ENCODE data around the gene AP2A2. TPM values are rescaled to one million over a fixed set of nuclear protein-coding genes. Genes with fewer than 3 reads are reported as not detected.

AP2A2 gene
- total and polyA plus RNA-seq, 11 donors = 20.4 to 71.4 (median 36.5) TPM

- H3K36me3 ChIP-seq = no peaks in the 10 kb centered on the region
- no peaks in the 10 kb centered on the region for H3K4me1 ChIP-seq
- ATAC-seq (no peak), DNase-seq (no peak)
- H3K9me3 ChIP-seq = no peaks in the 10 kb centered on the region
- 73 to 91% (median 83%) methylated on average over 4 to 16 of the region's 16 CpGs for WGBS, 4 donors
- no peak overlapping the region for H3K27ac ChIP-seq
- intact Hi-C loops (cut with DNase I) = no loop called here
- no peak overlapping the region for H3K4me3 ChIP-seq
- no peak for TF ChIP-seq CTCF (IDR thresholded peaks at IDR 0.05)
- TF ChIP-seq POLR2A (IDR thresholded peaks at IDR 0.05) = no peak
- H3K27me3 ChIP-seq = peaks cover 0 to 3% (median 0%) of the 10 kb centered on the region in 9 donors
Measured at GRCh38 chr11:1030086-1030485, 104.4 kb downstream of the AP2A2 start.

- Histone ChIP-seq H3K4me3 (no peak overlapping the region), H3K4me1 (no peaks in the 10 kb centered on the region), H3K27me3 (peaks cover 0 to 5% (median 0%) of the 10 kb centered on the region in 9 donors), H3K9me3 (no peaks in the 10 kb centered on the region), H3K36me3 (no peaks in the 10 kb centered on the region), H3K27ac (no peak overlapping the region)
- 66 to 80% (median 68%) methylated on average over 1 to 20 of the region's 20 CpGs for WGBS, 4 donors
- DNase-seq (no peak), ATAC-seq (no peak)
- no peak for TF ChIP-seq POLR2A (IDR thresholded peaks at IDR 0.05)
- intact Hi-C loops (cut with DNase I) = no loop called here
Measured at GRCh38 chr11:1030556-1030955, 104.9 kb downstream of the AP2A2 start.

GRCh38 chr11:1031121-1031899, 105.6 kb downstream of the AP2A2 start:
- no peaks in the 10 kb centered on the region for H3K9me3 ChIP-seq
- H3K27ac ChIP-seq = no peak overlapping the region
- 84 to 87% (median 85%) methylated on average over 21 to 30 of the region's 30 CpGs for WGBS, 4 donors
- DNase-seq (no peak), ATAC-seq (no peak)
- no peaks in the 10 kb centered on the region for H3K4me1 ChIP-seq
- intact Hi-C loops (cut with DNase I) = no loop called here
- no peaks in the 10 kb centered on the region for H3K36me3 ChIP-seq
- H3K4me3 ChIP-seq = no peak overlapping the region
- peaks cover 0 to 13% (median 2%) of the 10 kb centered on the region in 9 donors for H3K27me3 ChIP-seq
- TF ChIP-seq POLR2A (IDR thresholded peaks at IDR 0.05) = no peak
- TF ChIP-seq CTCF (IDR thresholded peaks at IDR 0.05) = no peak

GRCh38 chr11:1032310-1032891, 106.7 kb downstream of the AP2A2 start:
- intact Hi-C loops (cut with DNase I) = no loop called here
- peaks cover 0 to 4% (median 0%) of the 10 kb centered on the region in 12 donors for H3K4me1 ChIP-seq
- no peaks in the 10 kb centered on the region for H3K36me3 ChIP-seq
- peaks cover 0 to 24% (median 12%) of the 10 kb centered on the region in 9 donors for H3K27me3 ChIP-seq
- no peak for ATAC-seq
- H3K4me3 ChIP-seq = no peak overlapping the region
- WGBS, 4 donors = 96 to 97% (median 96%) methylated on average over 12 of the region's 12 CpGs
- no peak overlapping the region for H3K27ac ChIP-seq
- TF ChIP-seq POLR2A (IDR thresholded peaks at IDR 0.05) (no peak), CTCF (IDR thresholded peaks at IDR 0.05) (no peak)
- H3K9me3 ChIP-seq = no peaks in the 10 kb centered on the region
- no peak for DNase-seq
